ENCODE results near the gene ITGB5.

The ITGB5 gene

DNA sequence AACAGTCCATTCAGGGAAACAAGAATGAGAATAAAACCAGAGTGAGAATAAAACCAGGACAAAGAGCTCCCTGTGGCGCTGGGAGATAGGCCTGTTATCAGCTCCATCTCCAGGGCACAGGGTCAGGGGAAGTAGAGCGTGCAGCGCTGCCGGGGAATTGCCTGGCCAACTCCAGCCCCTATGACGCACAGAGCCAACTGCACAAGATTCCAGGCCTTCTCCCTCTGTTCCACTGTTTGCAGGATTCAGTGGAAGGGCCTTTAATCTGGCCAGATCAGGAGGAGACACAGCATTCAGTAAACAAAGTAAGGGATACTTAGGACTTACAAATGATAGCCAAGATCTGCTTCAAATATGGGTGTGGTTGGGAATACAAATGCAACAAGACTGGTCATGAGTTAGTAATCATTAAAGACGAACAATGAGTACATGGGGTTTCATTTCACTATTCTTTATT lies 49.4 kb downstream of the ITGB5 start:
- TF ChIP-seq, protein P1, sequence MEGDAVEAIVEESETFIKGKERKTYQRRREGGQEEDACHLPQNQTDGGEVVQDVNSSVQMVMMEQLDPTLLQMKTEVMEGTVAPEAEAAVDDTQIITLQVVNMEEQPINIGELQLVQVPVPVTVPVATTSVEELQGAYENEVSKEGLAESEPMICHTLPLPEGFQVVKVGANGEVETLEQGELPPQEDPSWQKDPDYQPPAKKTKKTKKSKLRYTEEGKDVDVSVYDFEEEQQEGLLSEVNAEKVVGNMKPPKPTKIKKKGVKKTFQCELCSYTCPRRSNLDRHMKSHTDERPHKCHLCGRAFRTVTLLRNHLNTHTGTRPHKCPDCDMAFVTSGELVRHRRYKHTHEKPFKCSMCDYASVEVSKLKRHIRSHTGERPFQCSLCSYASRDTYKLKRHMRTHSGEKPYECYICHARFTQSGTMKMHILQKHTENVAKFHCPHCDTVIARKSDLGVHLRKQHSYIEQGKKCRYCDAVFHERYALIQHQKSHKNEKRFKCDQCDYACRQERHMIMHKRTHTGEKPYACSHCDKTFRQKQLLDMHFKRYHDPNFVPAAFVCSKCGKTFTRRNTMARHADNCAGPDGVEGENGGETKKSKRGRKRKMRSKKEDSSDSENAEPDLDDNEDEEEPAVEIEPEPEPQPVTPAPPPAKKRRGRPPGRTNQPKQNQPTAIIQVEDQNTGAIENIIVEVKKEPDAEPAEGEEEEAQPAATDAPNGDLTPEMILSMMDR (IDR thresholded peaks at IDR 0.05; ENCODE audit: control extremely low read depth, extremely low read depth, low read depth, missing control alignments): no peak
- no peak for DNase-seq (ENCODE audit: extremely low spot score)
- ChIA-PET CTCF (interaction anchor here (0.9 kb wide), 1 partner anchor 10 kb away, joined by 3 read pairs; no protein-coding TSS in a partner anchor), POLR2A (no interaction called here)

DNA sequence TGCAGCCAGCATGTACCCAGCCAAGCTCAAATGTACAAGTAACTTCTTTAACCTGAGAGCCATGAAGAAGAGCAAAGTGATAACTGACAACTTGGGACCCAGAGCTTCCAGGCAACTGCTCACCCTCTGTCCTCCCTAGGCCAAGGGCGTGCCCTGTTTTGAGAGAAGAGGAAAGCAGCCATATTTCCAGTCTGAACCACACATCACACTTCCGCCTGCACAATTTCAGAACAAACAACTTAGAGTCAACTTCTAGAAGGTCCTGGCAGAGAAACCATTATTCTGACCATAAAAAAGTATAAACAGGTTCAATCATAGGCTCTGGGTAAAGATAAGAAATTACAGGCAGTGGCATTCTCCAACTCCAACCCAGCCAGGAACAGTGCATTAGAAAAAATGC lies 50.1 kb downstream of the ITGB5 start:
- DNase-seq (ENCODE audit: extremely low spot score): no peak
- TF ChIP-seq, protein P1 (IDR thresholded peaks at IDR 0.05; ENCODE audit: control extremely low read depth, extremely low read depth, low read depth, missing control alignments): no peak
- ChIA-PET POLR2A (no interaction called here), CTCF (interaction anchor here (0.9 to 1.9 kb wide), 2 partner anchors 10 to 76 kb away, joined by 3 to 6 read pairs; no protein-coding TSS in a partner anchor)

DNA sequence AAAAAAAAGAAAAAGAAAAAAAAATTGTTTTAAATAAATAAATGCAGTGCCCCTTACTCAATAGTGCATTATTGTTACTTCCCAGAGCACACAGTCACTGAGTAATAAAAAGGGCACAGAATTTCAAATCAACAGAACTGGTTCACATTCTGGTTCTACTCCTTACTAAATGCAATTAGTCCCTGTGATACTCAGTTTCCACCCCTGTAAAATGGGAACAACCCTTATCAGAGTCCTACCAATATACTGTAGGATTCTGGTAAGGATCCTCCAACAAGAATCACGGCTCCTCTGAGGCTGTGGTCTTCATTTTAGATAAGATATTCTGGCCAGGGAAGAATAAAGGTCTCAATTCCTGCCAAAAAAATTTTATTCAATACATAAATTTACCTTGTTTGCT lies 50.7 kb downstream of the ITGB5 start:
- no peak for DNase-seq (ENCODE audit: extremely low spot score)
- CTCF ChIA-PET: interaction anchor here (1.4 to 1.9 kb wide), 2 partner anchors 65 to 75 kb away, joined by 5 to 6 read pairs; no protein-coding TSS in a partner anchor
- POLR2A ChIA-PET: no interaction called here
- TF ChIP-seq, protein P1 (IDR thresholded peaks at IDR 0.05; ENCODE audit: control extremely low read depth, extremely low read depth, low read depth, missing control alignments): no peak

DNA sequence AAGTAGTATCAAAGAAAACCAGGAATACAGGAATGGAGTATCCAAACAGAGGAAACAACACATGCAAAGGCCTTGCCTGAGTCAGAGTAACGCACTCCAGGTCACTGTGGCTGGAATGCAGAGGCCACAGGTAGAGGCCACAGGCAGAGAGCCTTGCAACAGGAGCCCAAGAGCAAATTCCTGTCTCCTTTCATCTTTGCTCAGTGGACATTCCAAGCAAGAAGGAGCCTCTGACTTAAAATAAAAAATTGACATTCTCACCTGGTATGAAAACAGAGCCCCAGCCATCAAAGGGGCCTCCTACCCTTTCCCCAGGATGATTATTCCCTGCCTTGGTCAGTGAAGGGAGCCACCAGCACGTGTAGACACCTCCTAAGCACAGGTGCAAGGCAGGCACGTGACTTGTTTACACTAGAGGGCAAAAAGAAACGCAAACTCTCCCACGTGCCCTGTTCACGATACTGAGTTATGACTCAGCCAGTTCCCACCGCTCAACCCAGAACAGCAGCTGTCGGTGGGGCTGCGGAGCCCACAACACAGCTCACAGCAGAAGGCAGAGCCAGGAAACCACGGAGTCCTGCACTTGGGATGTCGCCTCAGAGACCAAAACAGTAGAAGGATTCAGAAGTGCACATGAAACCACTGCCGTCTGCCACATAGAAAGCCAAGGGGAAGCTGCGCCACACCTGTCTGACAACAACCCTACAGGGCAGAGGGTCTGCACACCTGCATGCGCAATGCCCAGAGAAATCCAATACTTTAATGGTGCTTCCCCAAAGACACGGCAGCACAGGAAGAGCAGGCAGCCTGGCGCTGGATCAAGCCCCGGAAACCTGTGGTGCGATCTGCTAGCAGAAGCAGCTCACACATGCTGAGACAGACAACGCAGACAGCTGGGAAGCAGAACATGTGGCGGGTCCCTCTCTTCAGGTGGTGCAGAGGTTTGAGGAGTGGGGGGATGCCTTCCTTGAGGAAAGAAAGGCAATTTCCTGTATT lies 52.1 kb downstream of the ITGB5 start:
- TF ChIP-seq, protein P1 (IDR thresholded peaks at IDR 0.05; ENCODE audit: control extremely low read depth, extremely low read depth, low read depth, missing control alignments): peak; percentile 17
- DNase-seq (ENCODE audit: extremely low spot score): peak; percentile 74
- POLR2A ChIA-PET: interaction anchor here (0.6 kb wide), 1 partner anchor 37 kb away, joined by 3 read pairs; no protein-coding TSS in a partner anchor
- CTCF ChIA-PET: interaction anchor here (1.4 to 1.9 kb wide), 3 partner anchors 10 to 74 kb away, joined by 5 to 12 read pairs (median 6); no protein-coding TSS in a partner anchor

DNA sequence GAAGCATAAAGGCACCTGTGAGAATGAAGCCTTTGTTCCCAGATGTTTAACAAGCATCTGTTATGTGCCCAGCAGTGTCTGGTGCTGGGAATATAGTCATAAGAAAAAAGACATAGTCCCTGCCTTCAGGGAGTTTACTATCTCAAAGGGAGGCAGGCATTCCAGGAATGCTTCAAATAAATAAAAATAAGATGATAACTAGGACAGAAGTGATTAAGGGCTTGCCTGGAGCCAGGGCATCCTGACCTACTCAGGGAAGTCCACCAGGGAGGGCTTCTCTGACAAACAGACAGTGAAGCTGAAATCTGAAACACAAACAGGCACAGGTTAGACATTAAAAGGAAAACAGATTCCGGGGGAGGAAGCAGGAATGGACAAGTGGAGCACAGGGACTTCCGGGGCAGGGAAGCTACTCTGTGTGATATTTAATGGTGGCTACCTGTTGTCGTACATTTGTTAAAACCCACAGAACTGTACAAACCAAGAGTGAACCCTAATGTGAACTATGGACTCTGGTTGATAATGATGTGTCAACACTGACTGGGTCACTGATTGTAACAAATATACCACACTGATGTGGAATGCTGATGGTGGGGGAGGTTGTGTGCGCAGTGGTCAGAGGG lies 53.3 kb downstream of the ITGB5 start:
- POLR2A ChIA-PET: no interaction called here
- no peak for DNase-seq (ENCODE audit: extremely low spot score)
- CTCF ChIA-PET: interaction anchor here (2.4 kb wide), 1 partner anchor 11 kb away, joined by 6 read pairs; no protein-coding TSS in a partner anchor
- TF ChIP-seq, protein P1 (IDR thresholded peaks at IDR 0.05; ENCODE audit: control extremely low read depth, extremely low read depth, low read depth, missing control alignments): no peak

Data from GM10248 (cell line).